ENCODE measurements around the gene NOS2. TPM values are rescaled to one million over a fixed set of nuclear protein-coding genes. Genes with fewer than 3 reads are reported as not detected.
"Not testable (repeated sequence)": the region's sequence is repeated elsewhere in the genome, so short reads cannot be mapped to it uniquely, and the experiment has no call there.

The NOS2 gene
- total RNA-seq, 1 donor from 2014 or later, result 0.25 TPM

DNA sequence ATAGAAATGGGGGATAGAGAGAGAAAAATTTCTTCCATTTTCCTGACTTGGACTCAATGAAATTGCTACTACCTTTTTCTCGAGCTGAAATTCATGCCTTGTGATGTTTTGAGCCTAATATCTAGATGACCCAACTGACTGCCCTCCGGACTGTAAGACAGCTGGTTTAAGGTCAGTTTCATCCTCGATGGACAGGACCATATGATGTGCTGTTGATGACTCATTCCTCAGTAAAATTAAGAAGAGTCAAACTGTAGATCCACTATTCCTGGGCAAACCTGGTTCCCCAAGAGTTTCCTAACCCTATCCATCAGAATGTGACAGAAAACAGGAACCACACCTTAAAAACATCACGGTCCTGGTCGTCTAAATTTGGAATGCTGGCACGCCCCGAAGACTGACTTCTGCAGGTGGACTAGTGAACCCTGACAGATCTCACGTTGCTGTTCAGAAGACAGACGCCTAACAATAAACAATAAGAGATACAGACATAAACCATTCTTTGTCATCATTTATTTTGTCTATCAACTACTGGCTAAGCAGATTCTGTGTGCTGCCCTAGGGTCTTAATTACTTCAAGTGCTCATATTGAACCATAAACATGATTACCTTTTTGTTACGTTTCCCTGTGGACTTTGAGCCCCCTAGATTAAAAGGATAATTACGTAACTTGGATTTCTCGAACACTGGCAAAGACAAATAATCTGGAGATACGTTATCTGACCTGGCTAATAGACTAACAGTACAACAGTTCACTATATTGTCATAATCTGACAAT is 45.1 kb upstream of the NOS2 start:
- DNase-seq, result no peak
- Mint-ChIP-seq H3K4me1 (ENCODE audit: low read depth, unreplicated experiment) (no peaks in the 10 kb centered on the region), H3K27me3 (ENCODE audit: unreplicated experiment) (no peaks in the 10 kb centered on the region), H3K9me3 (ENCODE audit: unreplicated experiment) (no peaks in the 10 kb centered on the region), H3K4me3 (ENCODE audit: unreplicated experiment) (no peak overlapping the region), H3K36me3 (ENCODE audit: unreplicated experiment) (no peaks in the 10 kb centered on the region), H3K27ac (ENCODE audit: unreplicated experiment) (no peak overlapping the region)
- TF ChIP-seq, protein P1, sequence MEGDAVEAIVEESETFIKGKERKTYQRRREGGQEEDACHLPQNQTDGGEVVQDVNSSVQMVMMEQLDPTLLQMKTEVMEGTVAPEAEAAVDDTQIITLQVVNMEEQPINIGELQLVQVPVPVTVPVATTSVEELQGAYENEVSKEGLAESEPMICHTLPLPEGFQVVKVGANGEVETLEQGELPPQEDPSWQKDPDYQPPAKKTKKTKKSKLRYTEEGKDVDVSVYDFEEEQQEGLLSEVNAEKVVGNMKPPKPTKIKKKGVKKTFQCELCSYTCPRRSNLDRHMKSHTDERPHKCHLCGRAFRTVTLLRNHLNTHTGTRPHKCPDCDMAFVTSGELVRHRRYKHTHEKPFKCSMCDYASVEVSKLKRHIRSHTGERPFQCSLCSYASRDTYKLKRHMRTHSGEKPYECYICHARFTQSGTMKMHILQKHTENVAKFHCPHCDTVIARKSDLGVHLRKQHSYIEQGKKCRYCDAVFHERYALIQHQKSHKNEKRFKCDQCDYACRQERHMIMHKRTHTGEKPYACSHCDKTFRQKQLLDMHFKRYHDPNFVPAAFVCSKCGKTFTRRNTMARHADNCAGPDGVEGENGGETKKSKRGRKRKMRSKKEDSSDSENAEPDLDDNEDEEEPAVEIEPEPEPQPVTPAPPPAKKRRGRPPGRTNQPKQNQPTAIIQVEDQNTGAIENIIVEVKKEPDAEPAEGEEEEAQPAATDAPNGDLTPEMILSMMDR (IDR thresholded peaks at IDR 0.05; ENCODE audit: partially characterized antibody, unreplicated experiment), result no peak

DNA sequence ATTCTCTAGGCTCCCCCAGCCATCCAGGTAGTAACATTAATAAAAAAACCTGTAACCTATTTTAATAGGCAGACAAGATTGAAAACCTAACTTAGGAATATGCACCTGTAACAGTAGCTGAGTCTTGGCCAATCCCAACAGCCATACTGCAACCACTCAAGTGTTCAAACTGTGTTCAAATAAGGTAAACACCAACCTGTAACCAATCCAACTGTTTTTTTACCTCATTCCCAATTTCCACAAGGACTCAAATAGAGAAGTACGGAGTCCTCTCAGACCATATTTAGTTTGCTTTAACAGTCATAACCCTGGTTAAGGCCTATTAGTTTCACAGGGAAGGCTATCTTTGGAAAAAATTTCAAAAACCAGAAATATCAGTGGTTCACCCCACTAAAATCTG is 40.4 kb upstream of the NOS2 start:
- H3K36me3 Mint-ChIP-seq (ENCODE audit: unreplicated experiment), result no peaks in the 10 kb centered on the region
- DNase-seq, result no peak
- H3K27me3 Mint-ChIP-seq (ENCODE audit: unreplicated experiment), result no peaks in the 10 kb centered on the region
- TF ChIP-seq, protein P1 (IDR thresholded peaks at IDR 0.05; ENCODE audit: partially characterized antibody, unreplicated experiment), result no peak
- H3K4me1 Mint-ChIP-seq (ENCODE audit: low read depth, unreplicated experiment), result no peaks in the 10 kb centered on the region
- no peak overlapping the region for H3K27ac Mint-ChIP-seq (ENCODE audit: unreplicated experiment)
- no peaks in the 10 kb centered on the region for H3K9me3 Mint-ChIP-seq (ENCODE audit: unreplicated experiment)
- H3K4me3 Mint-ChIP-seq (ENCODE audit: unreplicated experiment), result no peak overlapping the region

DNA sequence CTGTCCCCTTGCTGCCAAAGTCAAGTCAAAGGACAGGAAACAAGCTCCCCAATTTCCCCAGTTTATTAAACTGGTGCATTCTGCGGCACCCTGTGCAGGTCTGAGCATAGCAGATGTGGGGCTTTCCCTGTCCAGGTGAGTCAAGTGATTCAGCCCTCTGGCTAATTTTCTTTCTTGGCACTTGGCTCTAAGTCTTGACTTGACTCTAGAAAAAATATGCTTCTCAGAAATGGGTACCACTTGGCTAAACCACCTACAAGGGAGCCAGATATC is 40.0 kb upstream of the NOS2 start:
- not testable (repeated sequence) for H3K9me3 Mint-ChIP-seq (ENCODE audit: unreplicated experiment); H3K27ac Mint-ChIP-seq (ENCODE audit: unreplicated experiment); DNase-seq; H3K36me3 Mint-ChIP-seq (ENCODE audit: unreplicated experiment); H3K4me1 Mint-ChIP-seq (ENCODE audit: low read depth, unreplicated experiment); H3K27me3 Mint-ChIP-seq (ENCODE audit: unreplicated experiment); H3K4me3 Mint-ChIP-seq (ENCODE audit: unreplicated experiment)

DNA sequence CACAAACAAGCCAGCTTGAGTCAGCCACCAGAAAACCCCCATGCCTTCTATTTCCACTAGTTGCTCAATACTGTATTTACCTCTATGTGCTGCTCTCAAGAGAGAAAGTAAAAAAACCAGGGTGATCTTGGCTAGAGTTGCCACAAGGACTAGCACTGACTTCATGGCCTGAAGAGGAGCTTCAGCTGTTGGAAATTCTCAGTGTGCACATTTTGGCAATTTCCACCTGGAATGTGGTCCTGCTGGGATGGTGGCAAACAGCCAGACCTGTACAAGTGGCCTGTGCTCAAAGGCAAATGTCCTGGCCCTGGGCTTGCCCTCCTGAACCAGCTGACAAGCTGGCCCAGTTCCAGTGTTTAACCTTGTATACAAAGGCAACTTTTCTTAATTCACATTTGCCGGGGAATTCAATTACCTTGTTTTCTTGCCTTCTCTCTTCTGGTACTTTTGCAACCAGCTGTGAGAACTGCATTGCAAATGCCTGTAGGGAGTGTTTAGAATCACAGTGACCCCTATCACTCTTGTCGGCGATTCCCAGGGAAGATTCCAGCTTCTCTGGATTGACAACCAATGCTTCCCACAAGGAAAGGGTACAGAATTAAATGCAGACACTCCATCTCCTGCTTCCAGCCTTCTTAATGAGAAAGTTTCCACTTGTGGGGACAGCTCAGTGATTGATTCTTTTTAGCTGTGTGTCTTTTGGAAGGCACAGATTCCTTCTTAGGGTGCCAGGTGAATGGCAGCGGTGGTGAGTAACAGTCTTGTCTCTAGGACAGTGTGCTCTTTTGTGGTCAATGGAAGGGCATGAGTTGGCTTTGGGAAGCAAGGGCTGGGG is 39.5 kb upstream of the NOS2 start:
- H3K4me1 Mint-ChIP-seq (ENCODE audit: low read depth, unreplicated experiment); H3K9me3 Mint-ChIP-seq (ENCODE audit: unreplicated experiment); H3K4me3 Mint-ChIP-seq (ENCODE audit: unreplicated experiment); DNase-seq; H3K36me3 Mint-ChIP-seq (ENCODE audit: unreplicated experiment); H3K27ac Mint-ChIP-seq (ENCODE audit: unreplicated experiment); H3K27me3 Mint-ChIP-seq (ENCODE audit: unreplicated experiment): not testable (repeated sequence)

DNA sequence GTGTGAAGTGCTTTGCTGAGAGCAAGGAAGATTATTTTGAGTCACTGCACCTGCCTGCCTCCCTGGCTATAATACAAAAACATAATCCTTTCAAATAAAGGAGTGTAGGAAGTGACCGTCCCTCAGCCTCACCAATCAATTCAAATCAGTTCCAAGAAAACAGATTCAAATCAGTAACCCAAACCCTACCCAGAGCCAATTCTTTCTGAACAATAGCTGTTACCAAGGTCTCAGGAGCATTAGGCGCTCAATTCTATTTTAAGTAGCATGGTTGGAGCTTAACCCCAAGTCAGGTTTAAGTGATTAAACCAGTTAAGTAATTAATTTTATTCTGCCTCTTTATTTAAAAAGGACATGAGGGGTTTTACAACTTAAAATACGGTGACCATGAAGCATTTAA is 38.3 kb upstream of the NOS2 start:
- not testable (repeated sequence) for DNase-seq; H3K9me3 Mint-ChIP-seq (ENCODE audit: unreplicated experiment); H3K36me3 Mint-ChIP-seq (ENCODE audit: unreplicated experiment); H3K27me3 Mint-ChIP-seq (ENCODE audit: unreplicated experiment); H3K4me3 Mint-ChIP-seq (ENCODE audit: unreplicated experiment); H3K4me1 Mint-ChIP-seq (ENCODE audit: low read depth, unreplicated experiment); H3K27ac Mint-ChIP-seq (ENCODE audit: unreplicated experiment)

DNA sequence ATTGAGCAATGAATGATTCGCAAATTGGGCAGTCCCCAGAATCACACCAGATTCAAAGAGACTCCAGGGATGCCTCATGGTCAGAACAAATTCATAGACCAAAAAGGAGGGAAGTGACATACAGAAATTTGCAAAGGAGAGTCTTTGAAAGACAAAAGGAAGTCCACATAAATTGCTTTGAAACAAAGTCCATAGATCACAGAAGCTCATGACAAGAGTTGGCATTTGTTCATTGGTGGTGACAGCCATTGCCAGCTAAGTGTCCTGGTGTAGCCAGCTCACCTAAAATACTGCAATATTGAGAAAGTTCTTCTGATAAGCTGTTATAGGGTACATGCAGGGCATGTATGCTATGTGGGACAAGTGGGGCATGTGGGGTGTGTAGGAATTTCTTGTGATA is 37.4 kb upstream of the NOS2 start:
- H3K27me3 Mint-ChIP-seq (ENCODE audit: unreplicated experiment); H3K4me3 Mint-ChIP-seq (ENCODE audit: unreplicated experiment); H3K27ac Mint-ChIP-seq (ENCODE audit: unreplicated experiment); H3K9me3 Mint-ChIP-seq (ENCODE audit: unreplicated experiment); DNase-seq; H3K4me1 Mint-ChIP-seq (ENCODE audit: low read depth, unreplicated experiment); H3K36me3 Mint-ChIP-seq (ENCODE audit: unreplicated experiment): not testable (repeated sequence)

DNA sequence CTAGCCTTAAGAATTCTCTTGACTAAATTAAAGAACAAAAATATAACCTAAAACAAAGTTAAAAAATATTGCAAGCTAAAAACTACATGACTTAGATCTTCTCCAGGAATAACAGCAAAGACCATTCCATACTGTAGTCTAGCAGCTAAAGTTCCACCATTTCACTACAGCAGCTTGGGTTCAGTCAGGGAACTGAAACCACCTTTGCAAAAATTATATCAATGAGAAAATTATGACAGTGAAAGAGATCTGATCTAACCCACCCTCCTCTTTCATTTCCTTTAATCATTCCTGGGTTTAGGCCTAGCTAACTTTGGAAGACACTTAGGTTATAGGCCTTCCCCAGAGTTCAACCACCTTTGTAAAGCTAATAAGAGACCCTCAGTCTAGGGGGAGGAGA is 36.3 kb upstream of the NOS2 start:
- Mint-ChIP-seq H3K4me1 (ENCODE audit: low read depth, unreplicated experiment) (no peaks in the 10 kb centered on the region), H3K36me3 (ENCODE audit: unreplicated experiment) (no peaks in the 10 kb centered on the region), H3K9me3 (ENCODE audit: unreplicated experiment) (no peaks in the 10 kb centered on the region), H3K27me3 (ENCODE audit: unreplicated experiment) (no peaks in the 10 kb centered on the region), H3K4me3 (ENCODE audit: unreplicated experiment) (no peak overlapping the region), H3K27ac (ENCODE audit: unreplicated experiment) (no peak overlapping the region)
- TF ChIP-seq, protein P1 (IDR thresholded peaks at IDR 0.05; ENCODE audit: partially characterized antibody, unreplicated experiment), result no peak
- DNase-seq, result no peak

Measured in glutamatergic neuron (in vitro differentiated cells).